TTC549 (cell line): Measurements from ENCODE around the gene CEP104.

Source experiments
- FAIRE-seq: peaks from 2 replicates; lab custom pipeline; 2012; peaks lifted over from hg19 to GRCh38; lab: Jason Lieb, UNC

Gene CEP104

GRCh38 chr1:3893190-3893589 is 36.2 kb upstream of the CEP104 start:
- FAIRE-seq: no peak

- no peak for FAIRE-seq
Measured at GRCh38 chr1:3892748-3893147, 35.7 kb upstream of the CEP104 start.

GRCh38 chr1:3891329-3891865 is 34.4 kb upstream of the CEP104 start:
- no peak for FAIRE-seq

- FAIRE-seq: no peak
Measured at GRCh38 chr1:3890389-3891328, 33.6 kb upstream of the CEP104 start.

- no peak for FAIRE-seq
Measured at GRCh38 chr1:3889936-3890335, 32.9 kb upstream of the CEP104 start.

- FAIRE-seq: no peak
Measured at GRCh38 chr1:3888301-3888700, 31.3 kb upstream of the CEP104 start.

- no peak for FAIRE-seq
Measured at GRCh38 chr1:3886691-3887090, 29.7 kb upstream of the CEP104 start.

GRCh38 chr1:3886106-3886670 is 29.2 kb upstream of the CEP104 start:
- no peak for FAIRE-seq

GRCh38 chr1:3885611-3886010 is 28.6 kb upstream of the CEP104 start:
- FAIRE-seq: no peak

- no peak for FAIRE-seq
Measured at GRCh38 chr1:3884966-3885365, 28.0 kb upstream of the CEP104 start.

GRCh38 chr1:3883194-3883925 is 26.3 kb upstream of the CEP104 start:
- no peak for FAIRE-seq

GRCh38 chr1:3881193-3881480 is 24.1 kb upstream of the CEP104 start:
- no peak for FAIRE-seq

GRCh38 chr1:3880429-3881192 is 23.6 kb upstream of the CEP104 start:
- FAIRE-seq: no peak

GRCh38 chr1:3879787-3880428 is 22.9 kb upstream of the CEP104 start:
- no peak for FAIRE-seq

- FAIRE-seq: no peak
Measured at GRCh38 chr1:3879099-3879498, 22.1 kb upstream of the CEP104 start.

GRCh38 chr1:3876716-3877115 is 19.7 kb upstream of the CEP104 start:
- FAIRE-seq: no peak

GRCh38 chr1:3874736-3875135 is 17.7 kb upstream of the CEP104 start:
- FAIRE-seq: no peak

- FAIRE-seq: no peak
Measured at GRCh38 chr1:3872546-3872945, 15.5 kb upstream of the CEP104 start.

- FAIRE-seq: no peak
Measured at GRCh38 chr1:3871451-3871805, 14.4 kb upstream of the CEP104 start.

GRCh38 chr1:3869751-3870301 is 12.8 kb upstream of the CEP104 start:
- FAIRE-seq: no peak

GRCh38 chr1:3868464-3869006 is 11.5 kb upstream of the CEP104 start:
- FAIRE-seq: no peak
